B cell (primary cell): Measurements from ENCODE around the gene CECR2. TPM values are rescaled to one million over a fixed set of nuclear protein-coding genes. Genes with fewer than 3 reads are reported as not detected.

Experiments used
- ATAC-seq: fragments of 200-7000 bp; cut with Tn5 transposase; one replicate; pipeline ENCODE4 v1.10.0; 2021; ENCODE audit warnings: low read depth, mild to moderate bottlenecking, moderate number of reproducible peaks, moderate library complexity
- CTCF ChIA-PET: fragments of 350-600 bp; sonication (Branson Sonifier 250); formaldehyde crosslinking; loops from one replicate; lab custom pipeline; 2021; ENCODE audit warnings: antibody characterized with exemption, inconsistent platforms; lab: Charles Lee
- POLR2A ChIA-PET: fragments of 350-600 bp; sonication (Branson Sonifier 250); formaldehyde crosslinking; loops from one replicate; lab custom pipeline; 2021; ENCODE audit warnings: antibody characterized with exemption; lab: Charles Lee
- DNase-seq: peaks from one replicate; pipeline ENCODE4 v3.0.0; 2013
- H2AFZ ChIP-seq: 2 replicates; pipeline ENCODE4 v1.6.1; 2012; ENCODE audit warnings: mild to moderate bottlenecking, low read depth, low read length; ENCODE audit not compliant: insufficient read depth, poor library complexity, severe bottlenecking
- H3K27ac ChIP-seq, 2 donors: 1 replicate in 1 of 2; 2 replicates in 1 of 2; pipeline ENCODE4 v1.5.1; 2012 to 2013; ENCODE audit warnings: low read length in 2 of 2, mild to moderate bottlenecking in 2 of 2, moderate library complexity in 1 of 2
- H3K27me3 ChIP-seq, 4 experiments: fragments of 200-600 bp in 1 of 4; sonication (generic) in 1 of 4; replicated peaks in 1 of 4; 1 replicate in 2 of 4; 2 replicates in 2 of 4; pipeline versions ENCODE4 v1.6.1 to v1.7.0; 2013 to 2016; ENCODE audit warnings: low read length in 3 of 4, mild to moderate bottlenecking in 2 of 4, mixed read lengths in 1 of 4, moderate library complexity in 1 of 4; ENCODE audit not compliant: insufficient read depth in 4 of 4, control insufficient read depth in 3 of 4; ENCODE audit errors: control extremely low read depth in 1 of 4
- H3K36me3 ChIP-seq, 2 experiments: replicated peaks in 1 of 2; 1 replicate in 1 of 2; 2 replicates in 1 of 2; pipeline versions ENCODE4 v1.6.1 to v1.7.1; 2013; ENCODE audit warnings: low read length in 1 of 2; ENCODE audit not compliant: insufficient read depth in 2 of 2, control insufficient read depth in 1 of 2; ENCODE audit errors: control extremely low read depth in 1 of 2, extremely low read depth in 1 of 2
- H3K4me1 ChIP-seq, 2 donors: fragments of 200-600 bp in 1 of 2; sonication (generic) in 1 of 2; 1 replicate in 1 of 2; 2 replicates in 1 of 2; pipeline versions ENCODE4 v1.5.1 to v1.6.1; 2013 to 2017; ENCODE audit warnings: low read length in 2 of 2; ENCODE audit not compliant: control insufficient read depth in 2 of 2, insufficient read depth in 2 of 2
- H3K4me2 ChIP-seq: replicated peaks from 2 replicates; pipeline ENCODE3; 2012; ENCODE audit warnings: mild to moderate bottlenecking, low read depth, low read length; ENCODE audit not compliant: poor library complexity, severe bottlenecking
- H3K4me3 ChIP-seq, 5 experiments: fragments of 200-600 bp in 1 of 5; sonication (generic) in 1 of 5; 1 replicate in 3 of 5; 2 replicates in 2 of 5; pipeline versions ENCODE4 v1.5.1 to v1.7.0; 2011 to 2016; ENCODE audit warnings: low read length in 4 of 5, mild to moderate bottlenecking in 4 of 5, low read depth in 2 of 5, control low read depth in 1 of 5, moderate library complexity in 1 of 5; ENCODE audit not compliant: insufficient read depth in 1 of 5; ENCODE audit errors: control extremely low read depth in 1 of 5, extremely low read depth in 1 of 5
- H3K79me2 ChIP-seq: fragments of 200-600 bp; sonication (generic); one replicate; pipeline ENCODE4 v1.6.0; 2016; ENCODE audit warnings: low read length; ENCODE audit not compliant: control insufficient read depth, insufficient read depth
- H3K9ac ChIP-seq: fragments of 200-600 bp; sonication (generic); 2 replicates; pipeline ENCODE4 v1.6.1; 2017; ENCODE audit warnings: mild to moderate bottlenecking, low read length, moderate library complexity
- H3K9me3 ChIP-seq, 3 donors: one replicate each; pipeline versions ENCODE4 v1.6.1 to v1.7.1; 2013; ENCODE audit warnings: low read length in 2 of 3; ENCODE audit not compliant: control insufficient read depth in 2 of 3, insufficient read depth in 1 of 3; ENCODE audit errors: control extremely low read depth in 1 of 3
- H4K20me1 ChIP-seq: 2 replicates; pipeline ENCODE4 v1.6.0; 2012; ENCODE audit warnings: mild to moderate bottlenecking, low read length; ENCODE audit not compliant: insufficient read depth, control insufficient read depth, poor library complexity, severe bottlenecking
- H3K27ac Mint-ChIP-seq: one replicate; pipeline ENCODE4 v1.8.0; 2021; ENCODE audit warnings: mixed read lengths
- H3K27me3 Mint-ChIP-seq: one replicate; pipeline ENCODE4 v1.8.0; 2021; ENCODE audit warnings: mixed read lengths
- H3K4me1 Mint-ChIP-seq: one replicate; pipeline ENCODE4 v1.8.0; 2021; ENCODE audit warnings: mixed read lengths
- H3K4me3 Mint-ChIP-seq: one replicate; pipeline ENCODE4 v1.8.0; 2021; ENCODE audit warnings: mixed read lengths
- H3K9me3 Mint-ChIP-seq: one replicate; pipeline ENCODE4 v1.8.0; 2022; ENCODE audit warnings: mixed read lengths; ENCODE audit not compliant: insufficient read depth
- CTCF ChIP-seq: fragments of 200-600 bp; IDR thresholded peaks from one replicate; pipeline ENCODE4 v1.8.0; 2022; ENCODE audit warnings: antibody characterized with exemption, mild to moderate bottlenecking
- EZH2 ChIP-seq: IDR thresholded peaks from 2 replicates; pipeline ENCODE4 v1.6.1; 2012; ENCODE audit warnings: borderline replicate concordance, low read depth, mild to moderate bottlenecking, moderate library complexity, low read length; ENCODE audit not compliant: insufficient read depth, poor library complexity, severe bottlenecking
- WGBS: methylation state at CpG from one replicate; pipeline ENCODE4 v1.1.5; 2013; ENCODE audit warnings: missing lambda C conversion rate; ENCODE audit not compliant: insufficient coverage; 5-methylcytosine and 5-hydroxymethylcytosine counted together
- intact Hi-C: fragments of 100-400 bp; cut with micrococcal nuclease; formaldehyde crosslinking; loops from one replicate; pipeline ENCODE4 v1.10.0; 2022
- polyA plus RNA-seq: library from polyadenylated mRNA; depleted of rRNA; stranded (reverse); fragments of >200 nt; gene quantifications from 2 replicates; pipeline ENCODE4 v1.2.3, GENCODE V29; 2012
- total RNA-seq, 2 donors: library from RNA; stranded (reverse); fragments of 120-200 nt in 1 of 2; gene quantifications; 1 replicate in 1 of 2; 2 replicates in 1 of 2; pipeline versions ENCODE4 v1.2.3 to v1.2.4, GENCODE V29; 2013 to 2022

The CECR2 gene
- total and polyA plus RNA-seq, 2 donors (not counting 1 experiment from before 2014, with no cell fraction given), result 0.13 to 6.6 TPM

GRCh38 chr22:17580441-17581031 is 211.3 kb downstream of the CECR2 start:
- POLR2A ChIA-PET, result no interaction called here
- H2AFZ ChIP-seq, result no peak overlapping the region
- no peak overlapping the region for H3K4me2 ChIP-seq
- H3K4me3 Mint-ChIP-seq, result no peak overlapping the region
- H4K20me1 ChIP-seq, result no peaks in the 10 kb centered on the region
- TF ChIP-seq CTCF, result no peak
- TF ChIP-seq EZH2, result no peak
- no peak overlapping the region for H3K4me3 ChIP-seq
- intact Hi-C loops, result no loop called here
- no peaks in the 10 kb centered on the region for H3K79me2 ChIP-seq
- CTCF ChIA-PET, result no interaction called here
- no peaks in the 10 kb centered on the region for H3K4me1 Mint-ChIP-seq
- no peaks in the 10 kb centered on the region for H3K9me3 Mint-ChIP-seq
- H3K9me3 ChIP-seq, result no peaks in the 10 kb centered on the region
- no peak overlapping the region for H3K27ac Mint-ChIP-seq
- H3K27me3 Mint-ChIP-seq, result peaks cover 3% of the 10 kb centered on the region
- H3K4me1 ChIP-seq, result no peaks in the 10 kb centered on the region
- H3K36me3 ChIP-seq, result no peaks in the 10 kb centered on the region
- ATAC-seq, result no peak
- DNase-seq, result no peak
- no peak overlapping the region for H3K27ac ChIP-seq
- H3K27me3 ChIP-seq, result peaks cover 0 to 5% (median 0%) of the 10 kb centered on the region in 4 experiments
- no peak overlapping the region for H3K9ac ChIP-seq
- 82% methylated on average over 15 of the region's 15 CpGs for WGBS

GRCh38 chr22:17581056-17581455 is 211.8 kb downstream of the CECR2 start:
- H3K4me2 ChIP-seq, result no peak overlapping the region
- CTCF ChIA-PET, result no interaction called here

More at GRCh38 chr22:17581056-17581455, 211.8 kb downstream of the CECR2 start:
- TF ChIP-seq CTCF (no peak), EZH2 (no peak)
- no peaks in the 10 kb centered on the region for H3K4me1 Mint-ChIP-seq
- Histone ChIP-seq H3K27ac (no peak overlapping the region), H4K20me1 (no peaks in the 10 kb centered on the region), H3K36me3 (no peaks in the 10 kb centered on the region), H3K4me1 (no peaks in the 10 kb centered on the region), H3K9me3 (no peaks in the 10 kb centered on the region), H2AFZ (no peak overlapping the region), H3K4me3 (no peak overlapping the region), H3K27me3 (peaks cover 0 to 5% (median 0%) of the 10 kb centered on the region in 4 experiments), H3K79me2 (no peaks in the 10 kb centered on the region), H3K9ac (no peak overlapping the region)
- POLR2A ChIA-PET, result no interaction called here
- peaks cover 3% of the 10 kb centered on the region for H3K27me3 Mint-ChIP-seq
- ATAC-seq (no peak), DNase-seq (no peak)
- no peak overlapping the region for H3K4me3 Mint-ChIP-seq
- no peaks in the 10 kb centered on the region for H3K9me3 Mint-ChIP-seq
- 81% methylated on average over 20 of the region's 21 CpGs for WGBS
- H3K27ac Mint-ChIP-seq, result no peak overlapping the region
- intact Hi-C loops, result no loop called here
